HCT116 (cell line): ENCODE measurements around the gene URI1.

ENCODE experiments used
- CTCF ChIP-seq, 3 experiments: fragments of 200-600 bp in 1 of 3; sonication (generic) in 1 of 3; IDR thresholded peaks in 2 of 3; conservative IDR thresholded peaks in 1 of 3; 2 replicates each; pipeline ENCODE4 v1.5.1; 2012 to 2017; ENCODE audit warnings: low read depth in 2 of 3, low read length in 2 of 3, antibody characterized with exemption in 1 of 3, borderline replicate concordance in 1 of 3, control low read depth in 1 of 3, mild to moderate bottlenecking in 1 of 3, mixed read lengths in 1 of 3, mixed run types in 1 of 3, moderate library complexity in 1 of 3; ENCODE audit not compliant: insufficient read depth in 1 of 3
- ELF1 ChIP-seq: IDR thresholded peaks from 2 replicates; pipeline ENCODE4 v1.6.1; 2012; ENCODE audit warnings: low read depth, borderline replicate concordance
- EZH2 ChIP-seq: fragments of 200-600 bp; sonication (generic); IDR thresholded peaks from 2 replicates; pipeline ENCODE4 v1.6.1; 2017; ENCODE audit warnings: antibody characterized with exemption, mixed run types
- EZH2phosphoT487 ChIP-seq: fragments of 200-600 bp; IDR thresholded peaks from 2 replicates; pipeline ENCODE4 v1.6.1; 2018; ENCODE audit warnings: antibody characterized with exemption, borderline replicate concordance
- MAX ChIP-seq: IDR thresholded peaks from 2 replicates; pipeline ENCODE4 v1.6.1; 2012
- POLR2A ChIP-seq: IDR thresholded peaks from 2 replicates; pipeline ENCODE4 v1.7.0; 2011; ENCODE audit warnings: borderline replicate concordance; ENCODE audit not compliant: insufficient read depth, insufficient read length; ENCODE audit errors: extremely low read depth
- REST ChIP-seq: IDR thresholded peaks from 2 replicates; pipeline ENCODE4 v1.6.1; 2012; ENCODE audit warnings: low read depth
- YY1 ChIP-seq: IDR thresholded peaks from 2 replicates; pipeline ENCODE4 v1.6.1; 2011; ENCODE audit warnings: low read length, low read depth, moderate library complexity, mild to moderate bottlenecking; ENCODE audit not compliant: insufficient replicate concordance; ENCODE audit errors: extremely low read depth

- TF ChIP-seq CTCF (IDR thresholded peaks at IDR 0.05 in 2 of 3, conservative IDR thresholded peaks at IDR 0.05 in 1 of 3; ENCODE audit: borderline replicate concordance in 1 of 3, insufficient read depth in 1 of 3, low read depth in 2 of 3, low read length in 2 of 3) (no peak), EZH2phosphoT487 (no peak), POLR2A (no peak), EZH2 (no peak), ELF1 (no peak), MAX (no peak), YY1 (no peak), REST (no peak)
Measured at GRCh38 chr19:29999490-29999889, 57.5 kb downstream of the URI1 start.
